HuH-7 (cell line): Measurements from ENCODE around the gene MITD1.
"Not testable (repeated sequence)": the region's sequence is repeated elsewhere in the genome, so short reads cannot be mapped to it uniquely, and the experiment has no call there.

Experiments
- DNase-seq: peaks from one replicate; pipeline ENCODE4 v3.0.0; 2011; ENCODE audit warnings: low spot score

MITD1 gene

DNA sequence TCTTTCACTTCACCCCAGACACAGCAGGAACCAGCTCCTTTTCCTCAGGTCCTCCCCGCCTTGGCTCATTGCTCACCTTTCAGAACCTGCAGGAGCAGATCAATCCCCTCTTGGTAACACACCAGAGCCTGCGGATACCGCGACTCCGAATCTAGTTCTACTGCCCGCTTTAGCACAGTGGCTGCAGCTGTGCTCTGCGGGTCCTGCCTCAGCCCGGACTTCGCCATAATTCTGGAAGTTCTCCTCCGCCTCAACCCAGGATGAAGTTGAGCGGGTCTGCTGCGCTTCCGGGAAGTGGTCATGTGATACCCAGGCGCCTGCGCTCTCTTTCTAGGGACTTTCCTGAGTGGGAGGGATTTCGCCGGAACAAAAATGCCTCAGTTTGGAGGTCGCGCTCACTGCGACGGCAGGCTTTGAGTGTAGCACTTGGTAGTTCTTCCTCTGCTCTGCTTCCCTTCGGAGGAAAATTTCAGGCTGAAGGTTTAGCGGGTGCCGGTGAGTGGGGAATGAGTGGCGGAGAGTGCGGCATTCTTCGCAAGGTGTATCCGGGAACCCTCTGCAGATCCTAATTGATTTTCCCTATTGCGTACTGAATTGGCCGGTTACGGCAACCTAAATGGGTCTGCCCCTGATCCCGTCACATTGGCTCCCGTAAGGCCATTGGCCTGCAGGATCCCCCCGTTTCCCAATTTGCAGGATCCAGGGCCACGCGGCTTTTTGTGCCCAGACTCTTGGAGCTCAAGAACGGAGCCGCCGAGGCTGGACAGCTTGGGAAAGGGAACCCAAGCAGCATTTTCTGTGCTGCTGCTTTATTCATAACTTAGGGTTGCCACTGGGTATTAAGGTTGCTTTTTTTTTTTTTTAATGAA, at the start of gene MITD1, which contains the start of gene MRPL30:
TSS of gene MITD1 (minus strand) at position 304 of the 869 bp plus-strand sequence. CDS start at position 227, 77 bp downstream.
TSS of gene MRPL30 (plus strand) at position 430 of the 869 bp plus-strand sequence. CDS start 5,020 bp downstream, outside the sequence.
- peak; percentile 87 for DNase-seq

GRCh38 chr2:99217929-99218501, 37.2 kb upstream of the MITD1 start:
- no peak for DNase-seq

DNA sequence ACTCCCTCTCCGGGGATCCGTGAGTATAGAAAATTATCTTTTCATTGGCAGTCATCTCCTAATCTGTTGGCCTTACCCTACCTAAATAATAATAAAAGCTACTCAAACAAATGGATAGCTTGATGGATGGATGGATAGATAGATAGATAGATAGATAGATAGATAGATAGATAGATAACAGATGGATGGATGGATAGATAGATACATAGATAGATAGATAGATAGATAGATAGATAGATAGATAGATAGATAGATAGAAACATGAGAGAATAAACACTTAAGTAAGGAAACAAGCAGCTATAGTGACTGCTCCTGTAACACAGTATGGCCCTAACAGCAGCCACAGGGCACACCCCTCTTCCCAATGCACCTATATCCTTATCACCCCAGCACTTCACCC, 35.2 kb upstream of the MITD1 start:
- no peak for DNase-seq

DNA sequence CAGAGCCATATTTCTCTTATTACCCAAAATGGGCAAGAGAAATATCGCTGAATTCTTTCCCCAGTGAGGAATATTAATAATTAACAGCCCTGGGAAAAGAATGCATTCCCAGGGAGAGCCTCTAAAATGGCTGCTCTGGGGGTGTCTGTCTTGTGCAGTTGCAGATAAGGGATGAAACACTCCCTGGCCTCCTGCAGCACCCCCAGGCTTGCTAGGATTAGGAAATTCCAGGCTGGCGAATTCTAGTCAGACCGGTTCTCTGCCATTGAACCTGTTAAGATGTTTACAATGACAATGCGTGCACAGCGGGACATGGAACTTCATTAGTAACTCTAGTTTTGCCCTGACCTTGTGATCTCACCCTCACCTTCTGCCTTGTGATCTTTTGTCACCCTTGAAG, 24.6 kb upstream of the MITD1 start:
- no peak for DNase-seq

GRCh38 chr2:99201959-99202678, 21.3 kb upstream of the MITD1 start:
- DNase-seq = no peak

- DNase-seq = no peak
Observed at GRCh38 chr2:99200076-99200800, 19.4 kb upstream of the MITD1 start.

- DNase-seq = no peak
Observed at GRCh38 chr2:99198103-99198841, 17.4 kb upstream of the MITD1 start.

GRCh38 chr2:99192364-99192763, 11.5 kb upstream of the MITD1 start:
- not testable (repeated sequence) for DNase-seq

DNA sequence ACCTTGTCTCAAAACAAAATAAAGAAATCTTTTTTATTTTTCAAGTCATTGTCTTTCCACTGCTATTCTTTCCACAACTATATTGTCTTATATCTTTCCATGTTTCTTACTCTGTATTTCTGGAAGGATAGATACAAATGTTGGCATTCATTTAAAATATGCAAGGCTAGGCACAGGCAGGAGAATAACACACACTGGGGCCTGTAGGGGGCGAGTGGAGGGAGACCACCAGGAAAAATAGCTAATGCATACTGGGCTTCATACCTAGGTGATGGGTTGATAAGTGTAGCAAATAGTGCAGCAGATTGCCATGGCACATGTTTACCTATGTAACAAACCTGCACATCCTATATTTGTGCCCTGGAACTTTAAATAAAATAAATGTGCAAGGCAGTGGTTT, 9.7 kb upstream of the MITD1 start:
- no peak for DNase-seq

DNA sequence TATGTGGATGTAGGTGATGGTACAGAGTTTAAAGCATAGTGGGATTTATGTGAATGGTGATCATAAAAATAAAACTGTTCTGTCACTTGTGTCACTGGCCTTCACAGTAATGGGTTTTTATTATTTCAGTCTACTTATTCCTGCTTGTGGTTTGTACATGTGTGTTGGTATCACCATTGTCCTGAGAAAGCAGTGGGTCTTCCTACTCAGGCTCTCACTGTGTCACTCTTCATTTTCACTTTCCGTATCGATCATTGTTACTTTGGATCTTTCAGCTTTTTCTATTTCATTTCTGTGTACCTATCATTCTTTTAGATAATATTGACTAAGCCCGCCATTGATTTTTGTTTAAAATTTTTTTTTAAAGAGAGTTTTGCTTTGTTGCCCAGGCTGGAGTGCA, 7.5 kb upstream of the MITD1 start:
- no peak for DNase-seq

- no peak for DNase-seq
Observed at GRCh38 chr2:99187011-99187410, 6.2 kb upstream of the MITD1 start.

DNA sequence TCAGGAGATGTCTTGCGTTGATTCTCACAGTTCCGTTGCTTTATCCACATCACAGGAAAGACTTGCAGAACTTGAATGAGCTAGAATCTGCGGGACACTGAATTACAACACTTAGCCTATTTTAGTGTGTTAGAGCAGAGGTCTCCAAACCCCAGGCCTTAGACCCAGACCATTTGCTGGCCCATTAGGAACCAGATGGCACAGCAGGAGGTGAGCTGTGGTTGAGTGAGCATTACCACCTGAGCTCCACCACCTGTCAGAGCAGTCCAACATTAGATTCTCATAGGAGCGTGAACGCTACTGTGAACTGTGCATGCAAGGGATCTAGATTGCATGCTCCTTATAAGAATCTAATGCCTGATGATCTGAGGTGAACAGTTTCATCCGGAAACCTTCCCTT, 4.0 kb upstream of the MITD1 start:
- DNase-seq = no peak

GRCh38 chr2:99183025-99183424, 2.2 kb upstream of the MITD1 start:
- DNase-seq = peak; percentile 68

GRCh38 chr2:99181624-99182000, 754 bp upstream of the MITD1 start:
- no peak for DNase-seq

DNA sequence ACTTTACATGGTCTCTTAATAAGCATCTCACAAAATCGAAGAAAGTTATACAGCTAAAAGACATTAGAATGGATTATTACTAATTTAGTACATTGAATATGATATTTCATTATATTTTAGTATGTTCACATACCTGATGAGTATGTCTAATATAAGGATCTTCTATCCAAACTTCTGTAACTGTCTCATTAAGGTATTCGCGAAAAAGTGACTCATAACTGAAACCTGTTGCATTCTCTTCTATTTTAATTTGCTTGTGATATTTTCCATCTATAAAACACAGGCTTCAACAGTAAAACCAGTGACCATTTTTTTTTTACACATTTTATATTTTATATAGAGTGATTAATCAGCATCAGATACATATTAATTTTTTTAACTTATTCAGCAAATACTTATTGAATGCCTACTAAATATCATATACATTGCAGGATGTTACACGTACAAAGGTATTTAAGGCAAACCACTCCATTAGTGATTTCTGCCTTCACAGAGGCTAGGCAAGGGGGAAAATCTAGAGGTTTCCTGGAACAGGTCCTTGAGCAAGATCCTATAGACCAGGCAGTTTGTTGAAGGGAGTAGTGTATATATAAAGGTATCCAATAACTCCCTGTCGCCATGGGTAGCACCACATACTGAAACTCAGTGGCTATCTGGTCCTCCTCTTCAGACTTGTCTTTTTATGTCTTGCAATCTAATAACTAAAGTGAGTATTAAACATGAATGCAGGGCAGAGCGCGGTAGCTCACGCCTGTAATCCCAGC, 9.3 kb downstream of the MITD1 start:
- DNase-seq = no peak

DNA sequence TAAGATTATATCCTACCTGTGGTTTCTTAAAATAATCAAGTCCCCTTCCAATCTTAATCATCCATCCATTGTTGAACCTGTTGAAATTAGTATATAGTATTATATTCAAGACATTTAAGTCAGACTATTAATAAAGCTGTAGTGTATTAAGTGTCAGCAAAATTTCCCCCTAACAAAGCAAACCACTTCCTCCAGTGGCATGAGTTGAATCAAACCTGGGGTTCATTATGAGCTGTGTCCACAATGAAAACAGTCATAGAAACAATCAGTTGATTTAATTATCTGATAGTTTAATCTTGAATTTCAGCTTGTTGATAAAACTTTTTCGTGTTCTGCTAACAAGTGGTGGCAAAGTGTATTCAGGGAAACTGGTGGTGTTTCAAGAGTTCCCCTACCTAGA, 11.3 kb downstream of the MITD1 start:
- no peak for DNase-seq

GRCh38 chr2:99166218-99166617, 14.6 kb downstream of the MITD1 start:
- DNase-seq = no peak

DNA sequence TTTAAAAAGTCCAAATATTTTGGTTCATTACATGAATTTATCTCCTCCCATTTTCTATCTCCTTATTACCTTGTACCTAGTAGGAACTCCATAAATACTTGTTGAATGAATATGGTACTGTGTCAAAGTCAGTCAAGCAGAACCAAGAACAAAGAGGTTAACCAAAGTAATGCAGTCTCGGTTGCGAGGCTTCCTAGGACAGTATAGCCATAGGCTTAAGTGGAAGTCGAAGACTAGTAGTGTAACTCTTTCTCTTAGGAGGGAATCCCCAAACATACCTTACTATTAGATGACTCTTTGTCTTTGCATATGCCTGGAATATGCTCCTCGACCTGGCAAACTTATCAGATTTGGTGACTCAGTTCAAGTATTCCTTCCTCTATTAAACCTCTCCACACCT, 21.3 kb downstream of the MITD1 start:
- DNase-seq = no peak

DNA sequence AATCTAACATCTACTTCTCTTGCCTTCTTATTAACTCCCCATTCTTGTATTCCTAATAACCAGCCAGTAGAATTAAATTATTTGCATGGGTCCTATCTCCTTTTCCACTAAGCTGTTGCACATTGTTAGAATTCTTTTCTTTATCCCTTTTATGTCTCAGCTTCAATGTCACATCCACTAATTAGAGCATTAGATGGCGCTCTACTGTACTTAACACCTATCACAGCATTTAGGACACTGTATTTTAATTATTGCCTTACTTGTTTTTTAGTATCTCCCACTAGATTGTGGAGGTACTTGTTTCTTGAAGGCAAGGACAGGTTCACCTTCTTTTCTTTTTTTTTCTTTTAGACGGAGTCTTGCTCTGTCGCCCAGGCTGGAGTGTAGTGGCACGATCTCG, 22.3 kb downstream of the MITD1 start:
- DNase-seq = no peak

DNA sequence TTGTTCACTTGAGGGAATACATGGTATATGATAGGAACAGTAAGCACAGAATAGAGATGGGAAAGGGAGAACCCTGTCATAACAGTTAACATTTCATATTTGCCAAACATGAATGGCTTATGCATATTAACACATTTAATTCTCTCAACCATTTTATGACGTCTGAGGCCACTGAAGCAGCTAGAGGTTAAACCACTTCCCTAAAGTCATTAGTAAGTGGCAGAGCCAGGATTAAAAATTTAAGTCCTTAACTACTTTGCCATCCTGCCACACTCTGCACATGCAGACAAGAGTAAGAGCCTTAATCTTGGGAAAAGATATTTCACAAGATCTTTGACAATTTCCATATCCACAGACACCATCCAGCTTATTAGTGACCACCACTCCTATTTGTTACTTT, 24.0 kb downstream of the MITD1 start:
- no peak for DNase-seq
